DMS53 treated with DMSO at 0.1 percent for 48 hours (cell line): ENCODE results near the gene ERN2.
"Not testable (repeated sequence)": the region's sequence is repeated elsewhere in the genome, so short reads cannot be mapped to it uniquely, and the experiment has no call there.

Source experiments
- DNase-seq: peaks from one replicate; lab custom pipeline; 2025; ENCODE audit not compliant: unreplicated experiment; lab: John Stamatoyannopoulos, UW

The ERN2 gene

DNA sequence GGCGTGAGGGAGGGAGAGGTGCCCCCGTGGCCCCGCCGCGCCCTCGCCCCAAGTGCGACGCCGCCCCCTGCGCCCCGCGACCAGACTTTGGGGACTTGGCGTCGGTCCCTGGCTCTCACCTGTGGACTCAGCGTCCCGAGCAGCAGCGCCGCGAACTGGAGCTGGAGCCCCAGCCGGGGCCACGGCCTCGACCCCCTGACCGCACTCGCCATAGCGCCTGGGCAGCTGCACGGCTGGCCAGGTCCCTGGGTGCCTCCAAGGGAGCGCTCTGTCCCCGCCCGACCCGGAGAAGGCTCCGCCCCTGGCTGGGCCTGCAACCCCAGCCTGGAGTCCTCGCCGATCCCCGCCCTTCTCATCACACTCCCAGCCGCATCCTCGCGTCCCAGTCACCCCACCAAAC lies at the start of gene ERN2:
Gene ERN2, minus strand, starts transcription at position 247 of the 400 bp plus-strand sequence. Its CDS starts 35 bp downstream, at position 212.
- DNase-seq, result no peak

GRCh38 chr16:23757937-23758619 lies 45.1 kb upstream of the ERN2 start:
- DNase-seq, result no peak

DNA sequence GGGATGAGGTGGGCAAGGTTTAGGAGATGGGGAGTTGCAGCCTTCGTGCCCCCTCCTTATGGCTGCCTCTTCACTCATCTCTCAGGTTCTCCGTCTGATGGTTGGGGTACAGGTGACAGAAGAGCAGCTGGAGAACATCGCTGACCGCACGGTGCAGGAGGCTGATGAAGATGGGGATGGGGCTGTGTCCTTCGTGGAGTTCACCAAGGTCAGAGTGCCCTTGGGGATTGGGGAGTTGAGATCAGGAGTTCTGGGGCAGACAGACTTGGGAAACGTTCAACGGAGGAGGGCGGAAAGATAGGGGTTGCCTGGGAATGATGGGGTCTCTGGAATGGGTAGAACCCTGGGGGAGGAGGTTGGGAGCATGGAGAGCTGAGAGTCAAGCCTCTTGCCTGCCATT lies 44.1 kb upstream of the ERN2 start:
- DNase-seq, result no peak

- DNase-seq, result no peak
Observed at GRCh38 chr16:23755484-23755809, 42.4 kb upstream of the ERN2 start.

DNA sequence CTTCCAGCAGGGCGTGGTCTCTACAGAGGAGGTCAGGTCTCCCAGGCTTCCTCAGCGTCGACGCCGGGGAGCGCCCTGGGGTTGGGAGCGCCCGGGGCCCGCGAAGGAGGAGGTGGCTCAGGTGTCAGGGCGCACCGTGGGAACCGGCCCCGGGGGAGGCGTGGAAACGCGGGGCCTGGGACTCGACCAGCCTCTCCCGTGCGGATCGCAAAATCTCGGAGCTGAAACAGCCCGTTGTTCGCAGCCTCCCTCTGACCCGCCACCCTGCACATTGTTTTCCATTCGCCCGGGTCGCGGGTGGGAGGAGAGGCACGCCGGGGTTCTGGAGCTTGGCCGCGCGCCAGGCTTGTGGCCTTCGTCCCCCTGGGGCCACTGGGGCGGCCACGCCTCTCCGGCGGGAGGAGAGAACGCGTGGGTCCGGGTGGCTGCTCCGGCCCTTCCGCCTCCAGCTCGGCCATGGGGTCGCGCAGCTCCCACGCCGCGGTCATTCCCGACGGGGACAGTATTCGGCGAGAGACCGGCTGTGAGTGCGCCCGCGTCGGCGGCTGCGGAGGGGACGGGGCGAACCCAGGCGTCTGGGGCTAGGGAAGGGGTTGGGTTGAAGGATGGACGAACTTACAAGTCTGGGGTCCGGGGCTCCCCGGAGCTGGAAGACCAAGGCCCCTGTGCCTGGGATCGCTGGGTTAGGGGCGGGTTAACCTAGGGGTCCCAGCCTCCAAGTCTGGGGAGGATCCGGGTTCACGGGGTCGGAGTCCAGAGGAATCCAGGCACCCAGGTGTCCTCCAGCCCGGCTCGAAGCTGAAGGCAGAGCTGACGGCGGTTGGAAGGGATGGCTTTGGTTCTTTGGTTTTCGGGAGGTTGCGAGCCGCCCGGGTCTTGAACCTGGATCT lies 41.8 kb upstream of the ERN2 start, which contains the start of gene CHP2:
Gene CHP2, plus strand, starts transcription at position 433 of the 890 bp plus-strand sequence. Its CDS starts 24 bp downstream, at position 457.
- no peak for DNase-seq

- no peak for DNase-seq
Observed at GRCh38 chr16:23753908-23754593, 41.0 kb upstream of the ERN2 start.

DNA sequence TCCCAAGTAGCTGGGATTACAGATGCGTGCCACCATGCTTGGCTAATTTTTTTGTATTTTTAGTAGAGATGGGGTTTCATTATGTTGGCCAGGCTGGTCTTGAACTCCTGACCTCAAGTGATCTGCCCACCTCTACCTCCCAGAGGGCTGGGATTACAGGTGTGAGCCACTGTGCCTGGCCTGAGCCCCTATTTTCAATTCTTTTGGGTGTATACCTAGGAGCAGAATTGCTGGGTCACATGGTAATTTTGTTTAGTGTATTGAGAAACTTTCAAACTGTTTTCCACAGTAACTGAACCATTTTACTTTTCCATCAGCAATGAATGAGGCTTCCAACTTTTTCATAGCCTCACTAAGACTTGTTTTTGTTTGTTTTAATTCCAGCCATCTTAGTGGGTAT lies 38.0 kb upstream of the ERN2 start:
- not testable (repeated sequence) for DNase-seq

DNA sequence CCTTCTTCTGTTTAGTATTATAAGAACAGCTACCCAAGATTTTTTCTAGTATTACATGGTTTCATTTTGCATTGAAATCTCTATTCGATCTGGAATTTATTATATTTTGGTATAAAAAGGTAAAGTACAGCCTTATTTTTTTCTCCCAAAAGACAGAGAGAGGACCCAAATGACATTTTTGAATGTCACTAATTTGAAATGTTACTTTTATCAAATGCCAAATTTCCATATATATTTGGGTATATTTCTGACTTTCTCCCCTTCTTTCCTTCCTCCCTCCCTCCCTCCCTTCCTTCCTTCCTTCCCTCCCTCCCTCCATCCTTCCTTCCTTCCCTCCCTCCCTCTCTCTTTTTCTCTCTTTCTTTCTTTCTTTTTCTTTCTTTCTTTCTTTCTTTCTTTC lies 35.6 kb upstream of the ERN2 start:
- no peak for DNase-seq

GRCh38 chr16:23745263-23745662 lies 32.2 kb upstream of the ERN2 start:
- DNase-seq, result no peak

- DNase-seq, result no peak
Observed at GRCh38 chr16:23742766-23743165, 29.7 kb upstream of the ERN2 start.

DNA sequence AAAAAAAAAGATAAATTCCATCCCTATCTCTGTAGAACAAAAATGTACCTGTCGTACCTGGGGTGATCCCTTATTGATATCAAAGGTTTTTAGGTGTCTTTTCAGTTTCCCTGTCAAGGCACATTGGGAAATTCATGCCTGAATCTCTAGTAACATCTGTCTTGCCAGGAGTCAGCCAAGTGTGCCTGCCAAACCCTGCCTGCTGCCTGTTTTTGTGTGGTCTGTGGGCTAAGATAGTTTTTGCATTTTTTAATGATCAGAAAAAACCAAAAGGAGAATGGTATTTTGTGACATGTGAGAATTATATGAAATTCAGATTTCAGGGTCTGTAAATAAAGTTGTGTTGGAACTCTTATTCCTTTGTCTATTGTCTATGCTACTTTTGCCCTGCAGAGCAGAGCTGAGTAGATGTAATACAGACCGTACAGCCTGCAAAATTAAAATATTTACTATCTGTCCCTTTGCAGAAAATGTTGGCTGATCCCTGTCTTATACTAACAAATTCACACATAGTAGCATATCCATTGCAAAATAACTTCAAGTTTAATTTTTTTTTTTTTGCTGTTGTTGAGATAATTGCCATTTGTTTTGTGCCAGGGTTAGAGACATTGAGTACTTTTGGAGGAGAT lies 28.8 kb upstream of the ERN2 start:
- no peak for DNase-seq

DNA sequence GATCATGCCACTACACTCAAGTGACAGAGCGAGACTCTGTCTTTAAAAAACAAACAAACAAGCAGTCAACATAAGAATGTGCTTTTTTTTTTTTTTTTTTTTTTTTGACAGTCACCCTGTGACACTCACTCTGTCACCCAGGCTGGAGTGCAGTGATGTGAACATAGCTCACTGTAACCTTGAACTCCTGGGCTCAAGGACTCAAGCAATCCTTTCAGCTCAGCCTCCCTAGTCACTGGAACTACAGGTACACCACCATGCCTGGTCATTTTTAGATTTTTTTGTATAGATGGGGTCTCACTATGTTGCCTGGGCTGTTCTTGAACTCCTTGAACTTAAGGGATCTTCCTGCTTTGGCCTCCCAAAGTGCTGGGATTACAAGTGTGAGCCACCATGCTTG lies 26.5 kb upstream of the ERN2 start:
- no peak for DNase-seq

DNA sequence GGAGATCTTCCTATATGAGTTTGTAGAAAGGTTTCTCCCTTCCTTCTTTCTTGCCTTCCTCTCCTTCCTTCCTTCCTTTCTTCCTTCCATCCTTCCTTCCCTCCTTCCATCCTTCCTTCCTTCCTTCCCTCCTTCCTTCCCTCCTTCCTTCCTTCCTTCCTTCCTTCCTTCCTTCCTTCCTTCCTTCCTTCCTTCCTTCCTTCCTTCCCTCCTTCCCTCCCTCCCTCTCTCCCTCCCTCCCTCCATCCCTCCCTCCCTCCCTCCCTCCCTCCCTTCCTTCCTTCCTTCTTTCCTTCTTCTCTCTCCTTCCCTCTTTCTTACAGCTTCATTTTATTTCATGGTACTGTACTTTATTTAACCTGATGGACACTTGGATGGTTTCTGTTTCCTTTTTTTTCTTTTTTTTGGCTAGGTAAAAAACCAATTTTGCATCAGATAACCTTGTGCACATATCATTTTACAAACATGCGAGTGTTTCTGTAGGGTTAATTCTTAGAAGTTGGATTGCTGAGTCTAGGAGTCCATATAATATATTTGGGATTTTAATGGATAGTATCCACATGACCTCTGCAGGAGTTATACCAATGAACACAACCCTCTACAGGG lies 24.5 kb upstream of the ERN2 start:
- not testable (repeated sequence) for DNase-seq

GRCh38 chr16:23734176-23734893 lies 21.3 kb upstream of the ERN2 start:
- no peak for DNase-seq

DNA sequence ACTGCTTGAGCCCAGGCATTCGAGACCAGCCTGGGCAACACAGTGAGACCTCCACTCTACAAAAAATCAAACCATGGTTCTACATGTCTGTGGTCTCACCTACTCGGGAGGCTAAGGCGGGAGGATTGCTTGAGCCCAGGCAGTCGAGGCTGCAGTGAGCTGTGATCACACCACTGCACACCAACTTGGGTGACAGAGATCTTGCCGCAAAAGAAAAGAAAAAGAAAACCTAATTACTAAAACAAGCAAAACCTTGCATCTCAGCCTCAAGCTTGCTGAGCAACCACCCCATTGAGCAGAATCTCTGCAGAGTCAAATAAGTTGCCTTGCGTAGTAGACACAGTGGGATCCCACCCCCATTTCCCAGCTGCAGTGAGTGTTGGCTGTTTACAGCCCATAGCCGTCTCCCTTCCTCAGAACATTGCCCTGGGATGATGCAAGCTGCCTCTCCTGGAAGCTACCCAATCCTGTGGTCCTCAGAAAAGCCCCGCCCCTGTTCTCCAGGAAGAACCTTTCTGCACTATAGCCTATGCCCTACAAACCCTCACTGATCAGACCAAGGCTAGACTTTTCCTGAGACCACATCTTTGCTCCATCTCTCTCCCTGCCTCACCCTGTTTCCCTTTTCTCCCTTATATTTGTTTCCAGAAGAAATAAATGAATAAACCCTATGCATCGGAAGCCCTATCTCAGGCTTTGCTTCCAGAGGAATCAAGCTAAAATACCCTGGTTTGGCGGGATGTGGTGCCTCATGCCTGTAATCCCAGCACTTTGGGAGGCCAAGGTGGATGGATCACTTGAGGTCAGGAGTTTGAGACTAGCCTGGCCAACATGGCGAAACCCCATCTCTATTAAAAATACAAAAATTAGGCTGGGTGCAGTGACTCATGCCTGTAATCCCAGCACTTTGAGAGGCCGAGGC lies 16.7 kb upstream of the ERN2 start:
- DNase-seq, result no peak

GRCh38 chr16:23728112-23728477 lies 15.1 kb upstream of the ERN2 start:
- DNase-seq, result no peak

DNA sequence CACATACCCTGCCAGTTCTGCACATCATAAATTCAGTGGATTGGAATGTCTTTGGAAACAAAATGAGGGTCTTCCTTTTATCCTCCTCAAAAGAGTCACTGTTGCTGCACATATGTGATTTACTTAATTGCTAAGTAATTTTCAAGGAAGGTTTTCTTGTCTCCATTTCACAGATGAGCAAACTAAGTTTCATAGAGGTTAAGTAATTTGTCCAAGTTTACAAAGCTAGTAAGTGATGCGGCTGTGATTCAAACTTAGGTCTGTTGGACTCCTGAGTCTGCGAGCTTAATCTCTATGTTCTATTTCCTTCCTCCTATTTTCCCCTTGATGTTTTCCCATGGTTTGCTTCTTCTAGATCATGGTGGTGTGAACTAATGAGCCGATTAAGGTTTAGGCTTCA lies 13.7 kb upstream of the ERN2 start:
- no peak for DNase-seq

GRCh38 chr16:23724785-23725131 lies 11.7 kb upstream of the ERN2 start:
- no peak for DNase-seq

GRCh38 chr16:23724096-23724784 lies 11.2 kb upstream of the ERN2 start:
- DNase-seq, result no peak
